Astrocyte (in vitro differentiated cells and primary cell): Measurements from ENCODE around the gene POLR2I. TPM values are rescaled to one million over a fixed set of nuclear protein-coding genes. Genes with fewer than 3 reads are reported as not detected.

Experiments
- DNase-seq: peaks from one replicate; pipeline ENCODE4 v3.0.0-alpha.2; 2010; ENCODE audit warnings: low read depth
- FAIRE-seq: peaks from 2 replicates; lab custom pipeline; 2011; peaks lifted over from hg19 to GRCh38; lab: Jason Lieb, UNC
- H2AFZ ChIP-seq: 2 replicates; pipeline ENCODE4 v1.6.0; 2012; ENCODE audit warnings: low read depth, low read length, inconsistent platforms
- H3K27ac ChIP-seq: 2 replicates; pipeline ENCODE4 v1.5.1; 2011; ENCODE audit warnings: low read depth, low read length, inconsistent platforms
- H3K27me3 ChIP-seq: 2 replicates; pipeline ENCODE4 v1.6.0; 2011; ENCODE audit warnings: low read length, inconsistent platforms; ENCODE audit not compliant: insufficient read depth
- H3K36me3 ChIP-seq: 2 replicates; pipeline ENCODE4 v1.5.1; 2011; ENCODE audit warnings: low read length, inconsistent platforms; ENCODE audit not compliant: insufficient read depth
- H3K4me1 ChIP-seq: 2 replicates; pipeline ENCODE4 v1.5.1; 2011; ENCODE audit warnings: low read length, inconsistent platforms; ENCODE audit not compliant: insufficient read depth
- H3K4me2 ChIP-seq: 2 replicates; pipeline ENCODE4 v1.6.0; 2012; ENCODE audit warnings: low read length, inconsistent platforms
- H3K4me3 ChIP-seq: 2 replicates; pipeline ENCODE4 v1.5.1; 2011; ENCODE audit warnings: low read depth, mild to moderate bottlenecking, low read length, inconsistent platforms; ENCODE audit not compliant: insufficient read depth
- H3K79me2 ChIP-seq: 2 replicates; pipeline ENCODE4 v1.6.0; 2012; ENCODE audit warnings: mild to moderate bottlenecking, low read length, inconsistent platforms; ENCODE audit not compliant: insufficient read depth
- H3K9ac ChIP-seq: 2 replicates; pipeline ENCODE4 v1.6.0; 2012; ENCODE audit warnings: mild to moderate bottlenecking, low read length, inconsistent platforms
- H3K9me3 ChIP-seq: 2 replicates; pipeline ENCODE4 v1.5.1; 2012; ENCODE audit warnings: low read depth, mild to moderate bottlenecking, low read length, inconsistent platforms; ENCODE audit not compliant: insufficient read depth
- H4K20me1 ChIP-seq: 2 replicates; pipeline ENCODE4 v1.6.0; 2012; ENCODE audit warnings: low read length, inconsistent platforms; ENCODE audit not compliant: insufficient read depth
- H3K27ac Mint-ChIP-seq: one replicate; pipeline ENCODE4 v1.8.0; 2021; ENCODE audit warnings: mild to moderate bottlenecking, mixed read lengths; ENCODE audit not compliant: unreplicated experiment
- H3K27me3 Mint-ChIP-seq: one replicate; pipeline ENCODE4 v1.8.0; 2021; ENCODE audit warnings: low read depth, mixed read lengths; ENCODE audit not compliant: unreplicated experiment
- H3K36me3 Mint-ChIP-seq: one replicate; pipeline ENCODE4 v1.8.0; 2021; ENCODE audit warnings: low read depth, mixed read lengths; ENCODE audit not compliant: unreplicated experiment
- H3K4me1 Mint-ChIP-seq: one replicate; pipeline ENCODE4 v1.8.0; 2021; ENCODE audit warnings: low read depth, mixed read lengths; ENCODE audit not compliant: unreplicated experiment
- H3K4me3 Mint-ChIP-seq: one replicate; pipeline ENCODE4 v1.8.0; 2021; ENCODE audit warnings: mild to moderate bottlenecking, moderate library complexity, mixed read lengths; ENCODE audit not compliant: unreplicated experiment
- H3K9me3 Mint-ChIP-seq: one replicate; pipeline ENCODE4 v1.8.0; 2021; ENCODE audit warnings: mild to moderate bottlenecking, mixed read lengths; ENCODE audit not compliant: unreplicated experiment
- CTCF ChIP-seq: IDR thresholded peaks from 2 replicates; pipeline ENCODE4 v1.5.1; 2011; ENCODE audit warnings: low read depth, mild to moderate bottlenecking, inconsistent platforms, low read length, moderate library complexity; ENCODE audit not compliant: insufficient read depth
- EZH2 ChIP-seq: IDR thresholded peaks from 2 replicates; pipeline ENCODE4 v1.6.1; 2012; ENCODE audit warnings: mild to moderate bottlenecking, low read length, inconsistent platforms; ENCODE audit not compliant: insufficient read depth
- total RNA-seq: library from RNA; stranded (reverse); gene quantifications from 2 replicates; pipeline ENCODE4 v1.2.1, GENCODE V29; 2021

Gene POLR2I
- total RNA-seq, 1 donor from 2014 or later: 65.1 TPM

GRCh38 chr19:36120984-36121358 lies 6.3 kb upstream of the POLR2I start:
- Histone ChIP-seq H3K9ac (no peak overlapping the region), H4K20me1 (peaks cover 31% of the 10 kb centered on the region), H3K27ac (no peak overlapping the region), H3K4me2 (no peak overlapping the region), H3K9me3 (no peaks in the 10 kb centered on the region), H3K79me2 (peaks cover 28% of the 10 kb centered on the region), H3K27me3 (no peaks in the 10 kb centered on the region), H3K36me3 (peaks cover 21% of the 10 kb centered on the region), H3K4me3 (no peak overlapping the region), H2AFZ (no peak overlapping the region), H3K4me1 (peaks cover 5% of the 10 kb centered on the region)
- Mint-ChIP-seq H3K27ac (no peak overlapping the region), H3K27me3 (no peaks in the 10 kb centered on the region), H3K36me3 (peaks cover 24% of the 10 kb centered on the region), H3K4me3 (no peak overlapping the region), H3K9me3 (no peaks in the 10 kb centered on the region), H3K4me1 (peaks cover 7% of the 10 kb centered on the region)
- FAIRE-seq (no peak), DNase-seq (no peak)
- TF ChIP-seq EZH2: no peak
- no peak for TF ChIP-seq CTCF

GRCh38 chr19:36120092-36120983 lies 5.7 kb upstream of the POLR2I start:
- Mint-ChIP-seq H3K27me3 (no peaks in the 10 kb centered on the region), H3K27ac (no peak overlapping the region), H3K4me1 (peaks cover 8% of the 10 kb centered on the region), H3K9me3 (no peaks in the 10 kb centered on the region), H3K4me3 (no peak overlapping the region), H3K36me3 (peaks cover 20% of the 10 kb centered on the region)
- Histone ChIP-seq H3K9ac (no peak overlapping the region), H3K79me2 (peaks cover 31% of the 10 kb centered on the region), H3K4me3 (no peak overlapping the region), H3K27me3 (no peaks in the 10 kb centered on the region), H3K4me1 (peaks cover 7% of the 10 kb centered on the region), H3K4me2 (no peak overlapping the region), H3K9me3 (no peaks in the 10 kb centered on the region), H2AFZ (no peak overlapping the region), H3K27ac (no peak overlapping the region), H3K36me3 (peaks cover 19% of the 10 kb centered on the region), H4K20me1 (peaks cover 31% of the 10 kb centered on the region)
- TF ChIP-seq CTCF (no peak), EZH2 (no peak)
- DNase-seq (no peak), FAIRE-seq (no peak)

- Mint-ChIP-seq H3K27me3 (no peaks in the 10 kb centered on the region), H3K36me3 (peaks cover 24% of the 10 kb centered on the region), H3K27ac (no peak overlapping the region), H3K9me3 (no peaks in the 10 kb centered on the region), H3K4me1 (peaks cover 11% of the 10 kb centered on the region), H3K4me3 (peak overlapping the region; percentile 99)
- FAIRE-seq: no peak
- Histone ChIP-seq H3K9me3 (no peaks in the 10 kb centered on the region), H4K20me1 (peaks cover 36% of the 10 kb centered on the region), H3K27ac (no peak overlapping the region), H3K4me2 (peak overlapping the region; percentile 88), H3K36me3 (peaks cover 7% of the 10 kb centered on the region), H3K27me3 (no peaks in the 10 kb centered on the region), H2AFZ (peak overlapping the region; percentile 74), H3K4me3 (peak overlapping the region; percentile 62), H3K9ac (peak overlapping the region; percentile 71), H3K4me1 (peaks cover 12% of the 10 kb centered on the region), H3K79me2 (peaks cover 40% of the 10 kb centered on the region)
- TF ChIP-seq CTCF (no peak), EZH2 (no peak)
- DNase-seq: no peak
Observed at GRCh38 chr19:36116344-36116637, 1.6 kb upstream of the POLR2I start.
